ENCODE measurements around the gene FGF8. TPM values are rescaled to one million over a fixed set of nuclear protein-coding genes. Genes with fewer than 3 reads are reported as not detected.
A peak's percentile ranks its signal among the peaks of the same experiment; 100 is the strongest.

FGF8 gene
- total and polyA plus RNA-seq, 2 of the 8 experiments (the other 6 are each of a cell fraction or from before 2014, with no cell fraction given), result 1.1 to 3.9 TPM

DNA sequence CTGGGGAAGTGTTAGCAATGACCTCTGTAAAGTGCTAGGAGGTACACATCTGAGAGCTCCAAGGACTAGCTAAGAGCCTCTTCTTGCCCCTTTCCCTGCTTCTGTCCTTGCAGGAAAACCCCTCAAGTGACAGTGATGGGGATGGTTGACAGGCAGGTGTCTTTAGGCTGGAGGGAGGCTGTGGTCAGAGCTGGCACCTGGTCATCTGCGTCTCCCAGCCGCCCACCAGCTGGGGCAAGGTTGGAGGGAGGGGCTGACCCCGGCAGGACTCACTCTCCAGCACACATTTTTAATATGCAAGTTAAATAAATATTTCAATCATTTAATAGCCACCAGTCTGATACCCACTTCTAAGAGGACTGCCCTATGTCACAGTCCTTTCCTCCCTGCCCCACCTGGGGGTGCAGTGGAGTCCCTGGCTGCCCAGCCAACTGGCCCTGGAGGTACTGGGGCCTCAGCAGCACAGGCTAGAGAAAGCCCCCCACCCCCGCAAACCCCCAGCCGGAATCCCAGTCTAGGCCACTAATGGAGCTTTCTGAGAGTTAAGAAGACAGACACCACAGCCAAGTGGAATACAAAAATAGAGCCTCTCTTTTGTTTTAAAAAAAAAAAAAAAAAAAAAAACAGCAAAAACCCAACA is 6.3 kb downstream of the FGF8 start (continued):
- TF ChIP-seq, protein P1, sequence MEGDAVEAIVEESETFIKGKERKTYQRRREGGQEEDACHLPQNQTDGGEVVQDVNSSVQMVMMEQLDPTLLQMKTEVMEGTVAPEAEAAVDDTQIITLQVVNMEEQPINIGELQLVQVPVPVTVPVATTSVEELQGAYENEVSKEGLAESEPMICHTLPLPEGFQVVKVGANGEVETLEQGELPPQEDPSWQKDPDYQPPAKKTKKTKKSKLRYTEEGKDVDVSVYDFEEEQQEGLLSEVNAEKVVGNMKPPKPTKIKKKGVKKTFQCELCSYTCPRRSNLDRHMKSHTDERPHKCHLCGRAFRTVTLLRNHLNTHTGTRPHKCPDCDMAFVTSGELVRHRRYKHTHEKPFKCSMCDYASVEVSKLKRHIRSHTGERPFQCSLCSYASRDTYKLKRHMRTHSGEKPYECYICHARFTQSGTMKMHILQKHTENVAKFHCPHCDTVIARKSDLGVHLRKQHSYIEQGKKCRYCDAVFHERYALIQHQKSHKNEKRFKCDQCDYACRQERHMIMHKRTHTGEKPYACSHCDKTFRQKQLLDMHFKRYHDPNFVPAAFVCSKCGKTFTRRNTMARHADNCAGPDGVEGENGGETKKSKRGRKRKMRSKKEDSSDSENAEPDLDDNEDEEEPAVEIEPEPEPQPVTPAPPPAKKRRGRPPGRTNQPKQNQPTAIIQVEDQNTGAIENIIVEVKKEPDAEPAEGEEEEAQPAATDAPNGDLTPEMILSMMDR (IDR thresholded peaks at IDR 0.05; ENCODE audit: control extremely low read depth in 1 of 3, insufficient read depth in 1 of 3, low read depth in 1 of 3, low read length in 3 of 3), result peak; percentile 24 to 52 (median 36); a peak in 3 of 4 replicates

All from H1 (cell line).